SW480 (cell line): ENCODE measurements around the gene LRSAM1.

Experiments
- DNase-seq: peaks from one replicate; pipeline ENCODE4 v3.0.0-alpha.2; 2016; ENCODE audit warnings: low spot score

Gene LRSAM1

GRCh38 chr9:127426756-127427155 lies 24.6 kb upstream of the LRSAM1 start:
- DNase-seq: no peak

GRCh38 chr9:127428348-127428747 lies 23.0 kb upstream of the LRSAM1 start:
- no peak for DNase-seq

GRCh38 chr9:127430415-127430814 lies 20.9 kb upstream of the LRSAM1 start:
- no peak for DNase-seq

- DNase-seq: no peak
These were observed 13.6 kb upstream of the LRSAM1 start for GRCh38 chr9:127437497-127438264.

- no peak for DNase-seq
These were observed 12.9 kb upstream of the LRSAM1 start for GRCh38 chr9:127438394-127438793.

- no peak for DNase-seq
These were observed 6.9 kb upstream of the LRSAM1 start for GRCh38 chr9:127444283-127444920.

GRCh38 chr9:127444921-127445850 lies 6.1 kb upstream of the LRSAM1 start:
- peak; percentile 40 for DNase-seq

GRCh38 chr9:127445851-127446712 lies 5.2 kb upstream of the LRSAM1 start:
- DNase-seq: peak; percentile 32

- no peak for DNase-seq
These were observed 4.4 kb upstream of the LRSAM1 start for GRCh38 chr9:127446713-127447415.

- no peak for DNase-seq
These were observed 3.7 kb upstream of the LRSAM1 start for GRCh38 chr9:127447416-127448111.

- no peak for DNase-seq
These were observed 3.1 kb upstream of the LRSAM1 start for GRCh38 chr9:127448112-127448805.

GRCh38 chr9:127449332-127449966 lies 1.9 kb upstream of the LRSAM1 start:
- DNase-seq: no peak

GRCh38 chr9:127450243-127450760 lies 1.0 kb upstream of the LRSAM1 start:
- DNase-seq: no peak

- DNase-seq: no peak
These were observed 223 bp downstream of the LRSAM1 start for GRCh38 chr9:127451608-127451857.

GRCh38 chr9:127451858-127452656 lies 747 bp downstream of the LRSAM1 start:
- DNase-seq: peak; percentile 61

- no peak for DNase-seq
These were observed 1.4 kb downstream of the LRSAM1 start for GRCh38 chr9:127452691-127453090.

GRCh38 chr9:127455324-127455992 lies 4.1 kb downstream of the LRSAM1 start:
- no peak for DNase-seq
